H9 (cell line): ENCODE measurements around the gene TPD52L2. TPM values are rescaled to one million over a fixed set of nuclear protein-coding genes. Genes with fewer than 3 reads are reported as not detected.

Source experiments
- DNase-seq: peaks from one replicate; pipeline ENCODE4 v3.0.0-alpha.2; 2017
- H2AFZ ChIP-seq: one replicate; pipeline ENCODE4 v1.6.1; 2013; ENCODE audit warnings: mild to moderate bottlenecking, low read length, control low read depth, moderate library complexity
- H2AK5ac ChIP-seq: 2 replicates; pipeline ENCODE4 v1.6.1; 2013; ENCODE audit warnings: low read length, control low read depth, mixed read lengths; ENCODE audit not compliant: insufficient read length
- H2BK120ac ChIP-seq: one replicate; pipeline ENCODE4 v1.6.1; 2013; ENCODE audit warnings: low read depth, mild to moderate bottlenecking, low read length, control low read depth, inconsistent platforms; ENCODE audit not compliant: poor library complexity, severe bottlenecking
- H2BK12ac ChIP-seq: 2 replicates; pipeline ENCODE4 v1.6.1; 2013; ENCODE audit warnings: low read length, control low read depth, mixed read lengths, low read depth; ENCODE audit not compliant: insufficient read length
- H2BK15ac ChIP-seq: 2 replicates; pipeline ENCODE4 v1.6.1; 2013; ENCODE audit warnings: low read depth, low read length, control low read depth
- H2BK20ac ChIP-seq: one replicate; pipeline ENCODE4 v1.6.1; 2013; ENCODE audit warnings: low read depth, mild to moderate bottlenecking, low read length, control low read depth, inconsistent platforms; ENCODE audit not compliant: poor library complexity, severe bottlenecking
- H2BK5ac ChIP-seq: 2 replicates; pipeline ENCODE4 v1.6.1; 2013; ENCODE audit warnings: low read length, control low read depth, mixed read lengths; ENCODE audit not compliant: insufficient read length
- H3K14ac ChIP-seq: 2 replicates; pipeline ENCODE4 v1.6.1; 2013; ENCODE audit warnings: low read length, control low read depth; ENCODE audit not compliant: insufficient read depth
- H3K18ac ChIP-seq: 2 replicates; pipeline ENCODE4 v1.6.1; 2013; ENCODE audit warnings: low read depth, mild to moderate bottlenecking, mixed read lengths, low read length, control low read depth; ENCODE audit not compliant: insufficient read length
- H3K23ac ChIP-seq: 2 replicates; pipeline ENCODE4 v1.6.1; 2013; ENCODE audit warnings: low read length, control low read depth, mixed read lengths, low read depth; ENCODE audit not compliant: insufficient read length
- H3K23me2 ChIP-seq: 2 replicates; pipeline ENCODE4 v1.6.1; 2013; ENCODE audit warnings: low read depth, mild to moderate bottlenecking, mixed read lengths, low read length, control low read depth; ENCODE audit not compliant: insufficient read length, poor library complexity, severe bottlenecking
- H3K27ac ChIP-seq: 2 replicates; pipeline ENCODE4 v1.5.1; 2013; ENCODE audit warnings: low read length, control low read depth, mixed read lengths, low read depth; ENCODE audit not compliant: insufficient read length
- H3K27me3 ChIP-seq: 2 replicates; pipeline ENCODE4 v1.6.1; 2013; ENCODE audit warnings: low read length, control low read depth, inconsistent platforms; ENCODE audit not compliant: insufficient read depth
- H3K4ac ChIP-seq: 2 replicates; pipeline ENCODE4 v1.6.1; 2013; ENCODE audit warnings: low read depth, mild to moderate bottlenecking, control low read depth, inconsistent platforms, low read length, moderate library complexity
- H3K4me1 ChIP-seq: 2 replicates; pipeline ENCODE4 v1.6.1; 2013; ENCODE audit warnings: low read length, control low read depth, inconsistent platforms; ENCODE audit not compliant: insufficient read depth
- H3K4me2 ChIP-seq: 2 replicates; pipeline ENCODE4 v1.6.1; 2013; ENCODE audit warnings: low read length, control low read depth, mixed read lengths; ENCODE audit not compliant: insufficient read length, insufficient read depth
- H3K56ac ChIP-seq: 2 replicates; pipeline ENCODE4 v1.6.1; 2013; ENCODE audit warnings: low read depth, mild to moderate bottlenecking, mixed read lengths, low read length, control low read depth; ENCODE audit not compliant: insufficient read length
- H3K79me1 ChIP-seq: 2 replicates; pipeline ENCODE4 v1.6.1; 2013; ENCODE audit warnings: low read depth, mild to moderate bottlenecking, moderate library complexity, low read length, control low read depth, inconsistent platforms; ENCODE audit not compliant: insufficient read depth, poor library complexity, severe bottlenecking
- H3K79me2 ChIP-seq: 2 replicates; pipeline ENCODE4 v1.6.1; 2013; ENCODE audit warnings: low read length, control low read depth, inconsistent platforms; ENCODE audit not compliant: insufficient read depth
- H3K9ac ChIP-seq: 2 replicates; pipeline ENCODE4 v1.6.1; 2013; ENCODE audit warnings: low read length, control low read depth, mixed read lengths; ENCODE audit not compliant: insufficient read length; ENCODE audit errors: extremely low read depth
- H3K9me3 ChIP-seq: one replicate; pipeline ENCODE4 v1.6.1; 2013; ENCODE audit warnings: low read depth, low read length, inconsistent platforms; ENCODE audit not compliant: control insufficient read depth
- H3T11ph ChIP-seq: one replicate; pipeline ENCODE4 v1.6.1; 2013; ENCODE audit warnings: mild to moderate bottlenecking, low read length, control low read depth, inconsistent platforms
- H4K20me1 ChIP-seq: one replicate; pipeline ENCODE4 v1.6.1; 2013; ENCODE audit not compliant: control insufficient read depth, insufficient read length, insufficient read depth
- H4K5ac ChIP-seq: 2 replicates; pipeline ENCODE4 v1.6.1; 2013; ENCODE audit warnings: low read depth, mild to moderate bottlenecking, mixed read lengths, low read length, control low read depth; ENCODE audit not compliant: insufficient read length
- H4K8ac ChIP-seq: replicated peaks from 2 replicates; pipeline ENCODE4 v1.6.1; 2013; ENCODE audit warnings: low read length, control low read depth, mixed read lengths, low read depth; ENCODE audit not compliant: insufficient read length
- H4K91ac ChIP-seq: 2 replicates; pipeline ENCODE4 v1.6.1; 2013; ENCODE audit warnings: low read depth, mild to moderate bottlenecking, moderate library complexity, mixed read lengths, low read length, control low read depth; ENCODE audit not compliant: insufficient read length
- H3K27ac Mint-ChIP-seq, 3 experiments: 2 replicates in 2 of 3; 3 replicates in 1 of 3; pipeline ENCODE4 v1.8.0; 2020 to 2021; ENCODE audit warnings: mixed read lengths in 3 of 3, mild to moderate bottlenecking in 1 of 3, moderate library complexity in 1 of 3
- H3K27me3 Mint-ChIP-seq: 2 replicates; pipeline ENCODE4 v1.8.0; 2021; ENCODE audit warnings: low read depth, mild to moderate bottlenecking, moderate library complexity, mixed read lengths
- H3K36me3 Mint-ChIP-seq, 3 experiments: 2 replicates in 2 of 3; 3 replicates in 1 of 3; pipeline ENCODE4 v1.8.0; 2020 to 2021; ENCODE audit warnings: low read depth in 3 of 3, mixed read lengths in 3 of 3; ENCODE audit not compliant: insufficient read depth in 1 of 3
- H3K4me1 Mint-ChIP-seq, 2 experiments: 2 replicates each; pipeline ENCODE4 v1.8.0; 2020; ENCODE audit warnings: mixed read lengths in 2 of 2
- H3K4me3 Mint-ChIP-seq, 2 experiments: 2 replicates in 1 of 2; 3 replicates in 1 of 2; pipeline ENCODE4 v1.8.0; 2020 to 2021; ENCODE audit warnings: mild to moderate bottlenecking in 2 of 2, mixed read lengths in 2 of 2, moderate library complexity in 1 of 2
- H3K9me3 Mint-ChIP-seq, 2 experiments: 2 replicates in 1 of 2; 3 replicates in 1 of 2; pipeline ENCODE4 v1.8.0; 2020; ENCODE audit warnings: mild to moderate bottlenecking in 2 of 2, mixed read lengths in 2 of 2, moderate library complexity in 1 of 2
- CTCF ChIP-seq: fragments of 200-600 bp; sonication (generic); conservative IDR thresholded peaks from 3 replicates; pipeline ENCODE4 v1.8.0; 2021; ENCODE audit warnings: antibody characterized with exemption, mild to moderate bottlenecking
- WGBS: extraction: QIAGEN DNeasy Blood & Tissue Kit; methylation state at CpG from one replicate; pipeline ENCODE4 v1.1.7; 2013; ENCODE audit warnings: missing lambda C conversion rate, low lambda C conversion rate, mixed read lengths; ENCODE audit not compliant: insufficient read length; ENCODE audit errors: extremely low coverage; 5-methylcytosine and 5-hydroxymethylcytosine counted together
- total RNA-seq: library from RNA; stranded (reverse); gene quantifications from 2 replicates; pipeline ENCODE4 v1.2.1, GENCODE V29; 2021

TPD52L2 gene
- total RNA-seq, 1 experiment from 2014 or later, result 94.1 TPM

GRCh38 chr20:63923651-63924050 lies 58.6 kb downstream of the TPD52L2 start:
- no peak for TF ChIP-seq CTCF
- no peak overlapping the region for H3K27ac Mint-ChIP-seq
- no peaks in the 10 kb centered on the region for H3K9me3 Mint-ChIP-seq
- H3K23ac ChIP-seq, result no peak overlapping the region
- no peaks in the 10 kb centered on the region for H4K20me1 ChIP-seq
- H3K23me2 ChIP-seq, result no peaks in the 10 kb centered on the region
- H3K79me2 ChIP-seq, result no peaks in the 10 kb centered on the region
- H4K91ac ChIP-seq, result no peak overlapping the region
- no peak overlapping the region for H3K56ac ChIP-seq
- H3K27me3 Mint-ChIP-seq, result no peaks in the 10 kb centered on the region
- H3T11ph ChIP-seq, result no peak overlapping the region
- no peak for DNase-seq
- H2BK15ac ChIP-seq, result no peak overlapping the region
- no peak overlapping the region for H2BK20ac ChIP-seq
- no peaks in the 10 kb centered on the region for H3K9me3 ChIP-seq
- no peaks in the 10 kb centered on the region for H3K27me3 ChIP-seq
- peaks cover 7 to 32% (median 12%) of the 10 kb centered on the region in 3 experiments; a peak in 6 of 7 replicates for H3K36me3 Mint-ChIP-seq
- H2BK120ac ChIP-seq, result no peak overlapping the region
- no peak overlapping the region for H3K4ac ChIP-seq
- H3K4me1 Mint-ChIP-seq, result no peaks in the 10 kb centered on the region
- no peak overlapping the region for H2AFZ ChIP-seq
- H3K4me1 ChIP-seq, result no peaks in the 10 kb centered on the region
- H4K5ac ChIP-seq, result no peak overlapping the region
- no peak overlapping the region for H3K14ac ChIP-seq
- H3K27ac ChIP-seq, result no peak overlapping the region
- no peak overlapping the region for H4K8ac ChIP-seq
- no peak overlapping the region for H2AK5ac ChIP-seq
- H3K4me3 Mint-ChIP-seq, result no peak overlapping the region
- H3K79me1 ChIP-seq, result no peaks in the 10 kb centered on the region
- H2BK12ac ChIP-seq, result no peak overlapping the region
- H3K18ac ChIP-seq, result no peak overlapping the region
- H3K4me2 ChIP-seq, result no peak overlapping the region
- WGBS, result no CpG with 5 or more reads among the region's 8 CpGs
- no peak overlapping the region for H2BK5ac ChIP-seq
- no peak overlapping the region for H3K9ac ChIP-seq
